IMR-90 (cell line): ENCODE results near the gene CLEC4M. TPM values are rescaled to one million over a fixed set of nuclear protein-coding genes. Genes with fewer than 3 reads are reported as not detected.

Source experiments
- ATAC-seq: fragments of 200-7000 bp; cut with Tn5 transposase; 2 replicates; pipeline ENCODE4 v1.9.1; 2020; ENCODE audit warnings: low read depth, mild to moderate bottlenecking, moderate library complexity
- BruUV-seq: library from RNA; stranded (reverse); fragments of 400-500 nt; replicated peaks from 2 replicates; lab custom pipeline; 2021; lab: Mats Ljungman, UMichigan
- CTCF ChIA-PET: fragments of 300-600 bp; formaldehyde crosslinking; extraction: SDS; loops from one replicate; lab custom pipeline; 2021; ENCODE audit warnings: antibody characterized with exemption; lab: Yijun Ruan, JAX
- POLR2A ChIA-PET: fragments of 300-600 bp; sonication (Branson Sonifier 250); formaldehyde crosslinking; loops from one replicate; lab custom pipeline; 2022; ENCODE audit warnings: antibody characterized with exemption; ENCODE audit not compliant: unreplicated experiment; lab: Charles Lee
- DNase-seq: peaks from one replicate; pipeline ENCODE4 v3.0.0; 2013
- H2AFZ ChIP-seq: replicated peaks from 2 replicates; pipeline ENCODE3; 2013; ENCODE audit warnings: low read length, mild to moderate bottlenecking; ENCODE audit not compliant: poor library complexity
- H2AK5ac ChIP-seq: 2 replicates; pipeline ENCODE4 v1.6.1; 2013; ENCODE audit warnings: low read depth, low read length, inconsistent platforms
- H2AK9ac ChIP-seq: replicated peaks from 2 replicates; pipeline ENCODE3; 2013; ENCODE audit warnings: mild to moderate bottlenecking, low read depth, low read length, moderate library complexity; ENCODE audit not compliant: poor library complexity
- H2BK120ac ChIP-seq: 2 replicates; pipeline ENCODE4 v1.6.1; 2013; ENCODE audit warnings: low read depth, low read length, inconsistent platforms
- H2BK15ac ChIP-seq: 3 replicates; pipeline ENCODE4 v1.6.1; 2013; ENCODE audit warnings: low read depth, low read length, inconsistent platforms
- H2BK20ac ChIP-seq: 2 replicates; pipeline ENCODE4 v1.6.1; 2013; ENCODE audit warnings: low read depth, mild to moderate bottlenecking, inconsistent platforms, low read length, moderate library complexity
- H2BK5ac ChIP-seq: 2 replicates; pipeline ENCODE4 v1.6.1; 2013; ENCODE audit warnings: mild to moderate bottlenecking, low read depth, low read length, inconsistent platforms; ENCODE audit not compliant: poor library complexity, severe bottlenecking
- H3K14ac ChIP-seq: replicated peaks from 2 replicates; pipeline ENCODE4 v1.6.1; 2013; ENCODE audit warnings: low read depth, low read length, inconsistent platforms
- H3K18ac ChIP-seq: 2 replicates; pipeline ENCODE4 v1.6.1; 2013; ENCODE audit warnings: low read depth, low read length, control low read depth
- H3K23ac ChIP-seq: 2 replicates; pipeline ENCODE4 v1.6.1; 2013; ENCODE audit warnings: low read depth, low read length, inconsistent platforms
- H3K27ac ChIP-seq: 2 replicates; pipeline ENCODE4 v1.5.1; 2013; ENCODE audit warnings: mild to moderate bottlenecking, control low read depth, low read length; ENCODE audit not compliant: insufficient read depth
- H3K27me3 ChIP-seq: 2 replicates; pipeline ENCODE4 v1.6.1; 2013; ENCODE audit warnings: low read length; ENCODE audit not compliant: control insufficient read depth, insufficient read depth
- H3K36me3 ChIP-seq: 2 replicates; pipeline ENCODE4 v1.6.1; 2013; ENCODE audit warnings: low read length, mixed read lengths; ENCODE audit not compliant: control insufficient read depth, insufficient read depth
- H3K4ac ChIP-seq: 2 replicates; pipeline ENCODE4 v1.6.1; 2013; ENCODE audit warnings: low read depth, low read length, inconsistent platforms
- H3K4me1 ChIP-seq: 2 replicates; pipeline ENCODE4 v1.6.1; 2013; ENCODE audit warnings: low read length, mixed read lengths; ENCODE audit not compliant: control insufficient read depth, insufficient read depth
- H3K4me2 ChIP-seq: 2 replicates; pipeline ENCODE4 v1.6.1; 2013; ENCODE audit warnings: low read depth, mild to moderate bottlenecking, control low read depth, low read length, moderate library complexity
- H3K4me3 ChIP-seq: 2 replicates; pipeline ENCODE4 v1.5.1; 2013; ENCODE audit warnings: low read depth, mild to moderate bottlenecking, control low read depth, low read length, moderate library complexity; ENCODE audit not compliant: insufficient read depth
- H3K56ac ChIP-seq: 2 replicates; pipeline ENCODE4 v1.6.1; 2013; ENCODE audit warnings: low read length, inconsistent platforms; ENCODE audit not compliant: insufficient read depth; ENCODE audit errors: extremely low read depth
- H3K79me1 ChIP-seq, 2 experiments: 2 replicates each; pipeline ENCODE4 v1.6.1; 2013; ENCODE audit warnings: low read length in 2 of 2, inconsistent platforms in 1 of 2, low read depth in 1 of 2
- H3K9ac ChIP-seq: 2 replicates; pipeline ENCODE4 v1.6.1; 2013; ENCODE audit warnings: low read depth, low read length, control low read depth
- H3K9me1 ChIP-seq: 2 replicates; pipeline ENCODE4 v1.6.1; 2013; ENCODE audit warnings: low read length, inconsistent platforms; ENCODE audit not compliant: insufficient read depth
- H3K9me3 ChIP-seq: 2 replicates; pipeline ENCODE4 v1.6.1; 2013; ENCODE audit warnings: low read length; ENCODE audit not compliant: control insufficient read depth, insufficient read depth
- H4K20me1 ChIP-seq: 2 replicates; pipeline ENCODE4 v1.6.1; 2013; ENCODE audit warnings: low read length, inconsistent platforms; ENCODE audit not compliant: insufficient read depth
- H4K5ac ChIP-seq: 2 replicates; pipeline ENCODE4 v1.6.1; 2013; ENCODE audit warnings: mild to moderate bottlenecking, low read depth, low read length, control low read depth
- H4K8ac ChIP-seq, 2 experiments: 2 replicates each; pipeline ENCODE4 v1.6.1; 2013; ENCODE audit warnings: low read depth in 2 of 2, low read length in 2 of 2, control low read depth in 1 of 2, inconsistent platforms in 1 of 2
- H4K91ac ChIP-seq: 2 replicates; pipeline ENCODE4 v1.6.1; 2013; ENCODE audit warnings: low read depth, low read length, inconsistent platforms; ENCODE audit not compliant: insufficient read depth
- BHLHE40 ChIP-seq: fragments of 150-350 bp; IDR thresholded peaks from 2 replicates; pipeline ENCODE4 v1.6.1; 2016; ENCODE audit warnings: mild to moderate bottlenecking, low read depth, low read length
- CEBPB ChIP-seq: IDR thresholded peaks from 2 replicates; pipeline ENCODE4 v1.6.1; 2012; ENCODE audit warnings: low read depth, low read length, improper control_type of control experiment
- CHD1 ChIP-seq: IDR thresholded peaks from 2 replicates; pipeline ENCODE4 v1.6.1; 2012; ENCODE audit warnings: low read depth, low read length, improper control_type of control experiment
- CTCF ChIP-seq: conservative IDR thresholded peaks from 2 replicates; pipeline ENCODE4 v1.5.1; 2012; ENCODE audit warnings: mild to moderate bottlenecking, low read depth, low read length, improper control_type of control experiment
- ELK1 ChIP-seq: fragments of 150-350 bp; IDR thresholded peaks from 2 replicates; pipeline ENCODE4 v1.6.1; 2016; ENCODE audit warnings: low read depth, mild to moderate bottlenecking, low read length, moderate library complexity, borderline replicate concordance
- FOS ChIP-seq: fragments of 150-350 bp; IDR thresholded peaks from 2 replicates; pipeline ENCODE4 v1.6.1; 2016; ENCODE audit warnings: low read depth, low read length
- MAFK ChIP-seq: IDR thresholded peaks from 2 replicates; pipeline ENCODE4 v1.6.1; 2012; ENCODE audit warnings: low read depth, low read length, improper control_type of control experiment
- MAZ ChIP-seq: IDR thresholded peaks from 2 replicates; pipeline ENCODE4 v1.6.1; 2012; ENCODE audit warnings: low read depth, mild to moderate bottlenecking, low read length, improper control_type of control experiment, moderate library complexity, borderline replicate concordance
- MXI1 ChIP-seq: IDR thresholded peaks from 2 replicates; pipeline ENCODE4 v1.6.1; 2012; ENCODE audit warnings: low read depth, mild to moderate bottlenecking, low read length, moderate library complexity, borderline replicate concordance
- NFE2L2 ChIP-seq: fragments of 150-350 bp; IDR thresholded peaks from 2 replicates; pipeline ENCODE4 v1.6.1; 2016; ENCODE audit warnings: low read depth, mild to moderate bottlenecking, low read length
- POLR2A ChIP-seq: IDR thresholded peaks from 2 replicates; pipeline ENCODE4 v1.6.1; 2012; ENCODE audit warnings: mild to moderate bottlenecking, low read depth, low read length
- RAD21 ChIP-seq: IDR thresholded peaks from 2 replicates; pipeline ENCODE4 v1.6.1; 2012; ENCODE audit warnings: low read length, improper control_type of control experiment
- RCOR1 ChIP-seq: IDR thresholded peaks from 2 replicates; pipeline ENCODE4 v1.6.1; 2012; ENCODE audit warnings: mild to moderate bottlenecking, low read length, improper control_type of control experiment; ENCODE audit not compliant: insufficient replicate concordance
- RFX5 ChIP-seq: IDR thresholded peaks from 2 replicates; pipeline ENCODE4 v1.8.0; 2012; ENCODE audit warnings: low read depth, mild to moderate bottlenecking, low read length, moderate library complexity
- SMC3 ChIP-seq: fragments of 150-350 bp; IDR thresholded peaks from 2 replicates; pipeline ENCODE4 v1.6.1; 2016; ENCODE audit warnings: low read depth, mild to moderate bottlenecking, antibody characterized with exemption, low read length, moderate library complexity
- USF2 ChIP-seq: fragments of 150-350 bp; IDR thresholded peaks from 2 replicates; pipeline ENCODE4 v1.6.1; 2017; ENCODE audit warnings: mild to moderate bottlenecking, antibody characterized with exemption, low read length, low read depth
- dilution Hi-C: fragments of 300-500 bp; cut with HindIII; formaldehyde crosslinking; loops from one replicate; pipeline ENCODE4 v1.14.3; 2018; ENCODE audit warnings: low sequenced_read_pairs; ENCODE audit not compliant: unreplicated experiment
- in situ Hi-C: fragments of 300-500 bp; cut with MboI; formaldehyde crosslinking; loops from 3 replicates; pipeline ENCODE4 v1.14.3; 2019; ENCODE audit warnings: low sequenced_read_pairs, inconsistent platforms, mixed read lengths
- intact Hi-C: fragments of 100-400 bp; cut with micrococcal nuclease; formaldehyde crosslinking; loops from 2 replicates; pipeline ENCODE4 v1.10.0; 2022
- polyA plus RNA-seq, 3 experiments: library from polyadenylated mRNA; depleted of rRNA; stranded (reverse); fragments of >200 nt; gene quantifications; 2 replicates each; pipeline ENCODE4 v1.2.3, GENCODE V29; 2012; ENCODE audit warnings: low replicate concordance in 1 of 3
- total RNA-seq: library from RNA; depleted of rRNA; stranded (reverse); fragments of >200 nt; gene quantifications from 2 replicates; pipeline ENCODE4 v1.2.3, GENCODE V29; 2012

CLEC4M gene
- total and polyA plus RNA-seq, 2 of the 4 experiments (the other 2 are of a cell fraction), result not detected

- Histone ChIP-seq H3K56ac (no peak overlapping the region), H4K20me1 (no peaks in the 10 kb centered on the region), H3K27me3 (peaks cover 44% of the 10 kb centered on the region), H2BK15ac (no peak overlapping the region), H3K79me1 (no peaks in the 10 kb centered on the region), H3K36me3 (no peaks in the 10 kb centered on the region), H3K4me1 (no peaks in the 10 kb centered on the region), H3K4me3 (no peak overlapping the region), H3K9me1 (no peaks in the 10 kb centered on the region), H3K4me2 (no peak overlapping the region), H4K91ac (no peak overlapping the region), H2BK20ac (no peak overlapping the region), H3K9ac (no peak overlapping the region), H2BK5ac (no peak overlapping the region), H3K18ac (no peak overlapping the region), H3K27ac (no peak overlapping the region), H3K23ac (no peak overlapping the region), H3K14ac (no peak overlapping the region), H2AFZ (no peak overlapping the region), H4K5ac (no peak overlapping the region), H3K9me3 (no peaks in the 10 kb centered on the region), H2AK9ac (no peak overlapping the region), H2AK5ac (no peak overlapping the region), H2BK120ac (no peak overlapping the region), H3K4ac (no peak overlapping the region), H4K8ac (no peak overlapping the region)
- intact Hi-C loops (no loop called here), dilution Hi-C loops (no loop called here), in situ Hi-C loops (no loop called here)
- BruUV-seq, result no TSS peak
- no peak for TF ChIP-seq MAZ
- no peak for TF ChIP-seq CTCF
- TF ChIP-seq CHD1, result no peak
- no peak for TF ChIP-seq SMC3
- TF ChIP-seq NFE2L2, result no peak
- TF ChIP-seq MXI1, result no peak
- TF ChIP-seq FOS, result no peak
- TF ChIP-seq MAFK, result no peak
- no peak for TF ChIP-seq RFX5
- TF ChIP-seq BHLHE40, result no peak
- TF ChIP-seq ELK1, result no peak
- TF ChIP-seq USF2, result no peak
- TF ChIP-seq POLR2A, result no peak
- TF ChIP-seq RCOR1, result no peak
- TF ChIP-seq CEBPB, result no peak
- no peak for TF ChIP-seq RAD21
- CTCF ChIA-PET, result interaction anchor here (0.7 kb wide), 1 partner anchor 10 kb away, joined by 9 read pairs; no protein-coding TSS in a partner anchor
- POLR2A ChIA-PET, result no interaction called here
- ATAC-seq (no peak), DNase-seq (no peak)
These were observed 21.8 kb downstream of the CLEC4M start for GRCh38 chr19:7784856-7785255.
